ENCODE measurements around the gene OR2A1.
"Not testable (repeated sequence)": the region's sequence is repeated elsewhere in the genome, so short reads cannot be mapped to it uniquely, and the experiment has no call there.

Gene OR2A1, protein sequence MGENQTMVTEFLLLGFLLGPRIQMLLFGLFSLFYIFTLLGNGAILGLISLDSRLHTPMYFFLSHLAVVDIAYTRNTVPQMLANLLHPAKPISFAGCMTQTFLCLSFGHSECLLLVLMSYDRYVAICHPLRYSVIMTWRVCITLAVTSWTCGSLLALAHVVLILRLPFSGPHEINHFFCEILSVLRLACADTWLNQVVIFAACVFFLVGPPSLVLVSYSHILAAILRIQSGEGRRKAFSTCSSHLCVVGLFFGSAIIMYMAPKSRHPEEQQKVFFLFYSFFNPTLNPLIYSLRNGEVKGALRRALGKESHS

DNA sequence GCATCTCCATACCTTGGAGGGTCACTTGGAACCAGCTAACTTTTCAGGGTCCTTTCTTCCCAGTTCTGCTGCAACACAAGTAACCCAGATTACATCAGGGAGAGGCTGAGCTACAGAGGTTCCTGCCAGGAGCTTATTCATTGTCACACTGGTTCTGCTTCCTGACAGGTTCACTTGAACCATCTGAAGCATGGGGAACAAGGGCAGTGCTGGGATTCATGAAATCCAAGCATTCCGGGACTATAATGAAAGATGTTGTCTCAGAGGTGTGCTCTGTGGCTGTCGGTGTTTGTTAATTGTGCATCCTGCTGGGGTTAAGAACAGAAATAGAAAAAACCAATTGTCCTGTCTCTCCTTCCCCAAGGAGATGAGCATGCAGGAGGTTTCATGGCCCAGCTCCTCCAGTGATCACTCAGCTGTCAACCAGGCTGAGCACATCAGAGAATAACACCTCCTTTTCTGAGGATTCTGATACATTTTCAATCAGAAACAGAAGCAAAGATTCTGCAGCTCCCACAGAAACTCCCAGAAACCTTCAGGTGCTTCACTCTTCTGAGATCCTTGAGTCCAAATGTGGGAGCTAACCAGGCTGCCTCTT, at the start of gene OR2A1:
Gene OR2A1, plus strand, starts transcription at position 548 of the 598 bp plus-strand sequence. CDS start 5,706 bp downstream, outside the sequence.
- not testable (repeated sequence) for DNase-seq (ENCODE audit: low read depth in 4 of 4, low spot score in 1 of 4)

DNA sequence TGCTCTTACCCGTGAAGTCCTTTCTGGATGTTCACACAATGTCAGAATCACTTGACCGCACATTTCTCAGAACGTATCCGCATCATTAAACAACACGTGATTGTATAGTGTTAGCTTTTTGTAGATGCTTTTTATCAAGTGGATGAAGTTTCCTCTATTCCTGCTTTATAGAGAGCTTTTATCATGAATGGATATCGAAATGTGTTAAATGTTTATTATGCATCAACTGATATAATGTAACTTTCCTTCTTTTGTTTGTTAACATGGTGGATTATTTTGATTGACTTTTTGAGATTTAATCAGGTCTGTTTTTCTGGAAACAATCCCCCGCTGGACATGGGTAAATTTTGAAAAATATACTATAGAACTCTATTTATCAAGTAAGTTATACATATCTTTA, 47.5 kb upstream of the OR2A1 start, which contains the start of gene OR2A7:
Gene OR2A7, minus strand, starts transcription at position 101 of the 400 bp plus-strand sequence. CDS start 5,164 bp downstream, outside the sequence.
- not testable (repeated sequence) for DNase-seq (ENCODE audit: low read depth in 4 of 4, low spot score in 1 of 4)

DNA sequence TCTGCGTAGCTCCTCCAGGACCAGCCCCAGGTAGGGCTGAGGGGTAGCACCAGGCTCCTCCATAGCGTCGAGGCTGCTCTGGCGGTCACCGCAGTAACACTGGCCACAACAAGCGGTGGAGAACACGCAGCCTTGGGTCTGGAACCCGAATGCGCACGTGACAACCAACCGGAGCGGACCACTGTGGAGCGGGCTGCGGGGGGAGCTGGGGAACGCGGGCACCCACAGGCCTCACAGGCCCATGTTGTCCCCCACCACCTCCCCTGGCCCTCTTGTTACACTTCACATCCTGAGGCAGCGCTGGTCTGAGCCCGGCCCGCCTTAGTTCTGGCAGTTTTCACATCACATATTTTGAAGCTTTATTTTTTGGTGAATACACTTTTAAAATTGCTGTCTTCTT, 43.0 kb upstream of the OR2A1 start, which contains the start of gene CTAGE8:
Gene CTAGE8, minus strand, starts transcription at position 101 of the 400 bp plus-strand sequence. Its CDS starts 38 bp downstream, at position 63.
- DNase-seq (ENCODE audit: low read depth in 4 of 4, low spot score in 1 of 4) = not testable (repeated sequence)

DNA sequence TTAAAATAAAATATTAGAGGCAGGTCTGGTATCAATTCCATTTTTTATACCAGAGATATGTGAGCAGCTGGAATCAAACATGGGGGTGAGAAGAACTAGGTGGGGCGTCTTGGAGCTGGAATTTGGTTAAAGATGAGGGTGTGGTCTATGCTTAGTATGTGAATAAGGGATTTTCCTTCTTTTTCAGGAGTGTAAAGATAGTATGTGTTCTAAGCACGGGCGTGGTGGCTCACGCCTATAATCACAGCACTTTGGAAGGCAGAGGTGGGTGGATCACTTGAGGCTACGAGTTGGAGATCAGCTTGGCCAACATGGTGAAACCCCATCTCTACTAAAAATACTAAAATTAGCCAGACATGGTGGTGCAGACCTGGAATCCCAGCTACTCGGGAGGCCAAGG, 36.9 kb upstream of the OR2A1 start:
- not testable (repeated sequence) for DNase-seq (ENCODE audit: low read depth in 4 of 4, low spot score in 1 of 4)

DNA sequence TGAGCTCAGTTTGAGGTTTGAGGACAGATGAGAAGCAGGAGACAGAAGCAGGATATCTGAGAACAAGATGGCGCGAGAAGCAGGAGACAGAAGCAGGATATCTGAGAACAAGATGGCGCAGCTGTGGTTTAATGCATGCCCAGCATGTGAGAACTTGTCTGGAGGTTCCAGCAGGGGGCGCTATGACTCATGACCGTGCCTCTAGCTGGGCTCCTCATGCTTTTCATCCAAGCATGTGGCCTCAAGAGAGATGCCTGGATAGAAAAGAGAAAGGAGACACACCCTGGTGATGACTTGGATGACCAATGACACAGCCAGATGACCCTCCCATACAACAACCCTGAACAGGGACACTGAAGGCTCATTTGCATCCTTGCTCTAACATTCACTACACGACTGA, 32.2 kb upstream of the OR2A1 start:
- DNase-seq (ENCODE audit: low read depth in 4 of 4, low spot score in 1 of 4) = not testable (repeated sequence)

DNA sequence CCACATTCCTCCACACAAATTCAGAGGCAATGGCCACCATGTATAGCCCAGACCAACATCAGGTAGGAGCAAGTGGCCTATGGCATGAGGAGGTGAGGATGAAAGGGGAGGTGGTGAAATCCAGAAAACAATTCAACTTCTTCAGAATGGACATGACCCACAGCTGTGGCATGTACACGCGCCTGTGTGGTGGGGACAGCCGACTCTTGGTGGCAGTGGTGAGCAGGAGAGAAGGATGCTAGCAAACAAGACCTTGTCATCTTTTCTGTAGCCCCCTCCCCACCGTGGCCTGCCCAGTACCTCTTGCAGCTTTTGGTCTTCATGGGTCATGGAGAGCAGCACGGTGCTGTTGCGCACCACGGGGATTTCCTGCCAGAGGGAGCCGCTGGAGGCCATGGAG, 30.2 kb upstream of the OR2A1 start:
- not testable (repeated sequence) for DNase-seq (ENCODE audit: low read depth in 4 of 4, low spot score in 1 of 4)

DNA sequence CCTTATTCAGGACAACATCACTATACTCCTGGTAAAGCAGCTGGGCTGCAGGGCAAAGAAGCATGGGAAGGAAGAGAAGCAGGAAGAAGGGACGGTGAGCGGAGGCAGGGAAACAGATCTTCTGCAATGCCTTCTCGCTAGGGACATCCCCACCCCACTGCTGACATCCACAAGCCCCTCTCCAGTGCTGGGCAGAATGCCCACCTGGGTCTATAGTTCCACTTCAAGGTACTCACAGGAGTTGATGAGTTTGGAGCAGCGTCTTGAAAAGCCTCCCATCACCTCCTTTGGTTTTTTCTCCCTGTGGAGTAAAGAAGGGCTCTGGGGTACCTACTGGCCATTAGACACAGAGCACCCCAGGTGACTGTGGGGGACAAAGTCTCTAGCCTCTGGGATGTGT, 29.7 kb upstream of the OR2A1 start:
- not testable (repeated sequence) for DNase-seq (ENCODE audit: low read depth in 4 of 4, low spot score in 1 of 4)

DNA sequence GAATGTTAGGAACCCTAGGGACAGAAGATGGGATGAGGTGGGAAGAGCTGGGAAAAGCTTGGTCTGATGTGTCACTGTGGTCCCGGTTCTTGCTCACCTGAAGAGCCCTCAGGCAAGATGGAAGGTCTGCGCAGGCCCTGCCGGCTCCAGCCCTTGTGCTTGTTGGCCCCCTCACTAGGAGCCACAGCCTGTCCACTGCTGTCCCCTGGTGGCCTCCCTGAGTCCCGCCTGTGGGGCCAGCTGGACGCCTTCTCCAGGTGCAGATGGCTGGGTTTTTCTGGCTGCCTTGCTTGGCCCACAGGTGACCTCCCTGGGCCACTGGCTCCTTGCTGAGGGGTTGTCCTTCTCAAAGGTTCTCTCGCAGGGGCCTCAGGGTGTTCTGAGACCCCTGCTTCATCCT, 28.5 kb upstream of the OR2A1 start:
- not testable (repeated sequence) for DNase-seq (ENCODE audit: low read depth in 4 of 4, low spot score in 1 of 4)

DNA sequence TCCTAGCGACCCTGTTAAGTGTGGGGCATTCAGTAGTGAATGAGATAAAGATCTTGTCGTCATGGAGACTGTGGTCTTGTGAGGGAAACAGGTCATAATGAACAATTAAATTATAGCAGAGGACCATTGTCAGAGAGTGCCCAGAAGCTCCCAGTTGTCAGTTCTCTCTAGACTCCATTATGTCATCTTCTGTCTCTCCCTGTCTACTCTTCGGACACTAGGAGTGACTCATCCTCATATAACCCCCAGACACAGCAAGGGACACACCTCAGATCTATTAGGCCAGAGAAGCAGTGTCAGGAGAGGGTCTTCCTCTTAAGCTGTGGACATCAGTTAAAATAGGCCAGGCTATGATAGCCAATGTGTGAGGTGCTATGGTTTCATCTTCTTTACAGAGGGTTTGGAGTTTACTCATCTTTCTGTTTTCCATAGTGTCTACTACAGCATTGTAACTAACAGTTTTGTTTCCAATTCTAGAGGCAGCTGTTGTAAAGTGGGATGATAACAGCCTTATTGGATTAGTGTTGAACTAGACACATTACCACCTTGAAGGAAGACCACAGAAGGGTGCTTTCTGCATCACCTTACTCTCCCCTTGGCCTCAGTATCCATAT, 24.9 kb upstream of the OR2A1 start:
- DNase-seq (ENCODE audit: low read depth in 4 of 4, low spot score in 1 of 4) = not testable (repeated sequence)

DNA sequence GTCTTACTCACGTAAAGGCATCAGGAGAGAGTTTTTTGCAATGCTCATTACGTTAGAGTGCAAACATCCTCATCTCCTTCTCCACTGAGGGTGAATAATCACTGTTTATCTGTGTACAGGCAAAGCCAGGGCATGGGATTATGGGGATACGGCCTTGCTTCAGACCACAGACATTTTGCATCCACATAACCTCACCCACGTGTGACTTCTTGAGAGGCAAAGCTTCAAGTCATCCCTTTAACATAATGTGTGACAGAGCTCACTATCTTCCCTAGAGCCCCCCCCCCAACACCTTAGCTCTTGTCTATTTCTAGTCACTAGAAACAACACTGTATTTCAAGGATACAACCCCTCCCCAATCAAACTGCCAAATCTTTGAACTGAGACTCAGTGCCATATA, 20.6 kb upstream of the OR2A1 start:
- DNase-seq (ENCODE audit: low read depth in 4 of 4, low spot score in 1 of 4) = not testable (repeated sequence)

DNA sequence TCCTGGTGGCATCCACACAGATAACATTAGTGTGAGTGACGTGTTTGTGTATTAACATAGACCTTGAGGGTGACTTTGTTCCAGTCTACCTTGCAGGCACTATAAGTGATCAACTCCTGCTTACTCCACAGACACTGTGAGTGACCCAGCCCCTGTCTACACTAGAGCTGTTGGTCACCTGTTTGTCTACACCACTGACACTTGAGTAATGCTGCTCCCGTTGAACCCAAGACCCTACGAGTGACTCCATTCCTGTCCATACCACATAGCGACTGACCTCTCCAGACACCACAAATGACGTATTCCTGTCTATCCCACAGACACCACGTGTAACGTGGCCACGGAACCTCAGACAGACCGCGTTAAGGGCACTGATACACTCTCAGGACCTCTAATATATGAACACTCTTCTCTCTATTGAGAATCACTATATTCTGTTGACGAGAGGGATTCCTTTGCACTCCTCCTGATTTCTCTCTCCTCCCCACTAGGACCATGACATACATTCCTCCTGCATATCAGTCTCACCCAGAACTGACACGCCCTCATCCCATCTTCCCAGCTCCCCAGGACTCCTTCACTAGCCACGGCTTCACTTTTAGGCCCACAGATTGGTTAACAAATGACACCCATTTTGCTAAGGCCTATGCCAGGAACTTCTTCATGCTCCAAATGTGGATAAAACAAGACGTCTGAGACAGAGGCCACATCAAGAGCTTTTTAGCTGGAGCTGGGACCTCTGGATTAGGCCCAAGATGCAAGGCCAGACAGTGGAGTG, 19.6 kb upstream of the OR2A1 start:
- not testable (repeated sequence) for DNase-seq (ENCODE audit: low read depth in 4 of 4, low spot score in 1 of 4)

DNA sequence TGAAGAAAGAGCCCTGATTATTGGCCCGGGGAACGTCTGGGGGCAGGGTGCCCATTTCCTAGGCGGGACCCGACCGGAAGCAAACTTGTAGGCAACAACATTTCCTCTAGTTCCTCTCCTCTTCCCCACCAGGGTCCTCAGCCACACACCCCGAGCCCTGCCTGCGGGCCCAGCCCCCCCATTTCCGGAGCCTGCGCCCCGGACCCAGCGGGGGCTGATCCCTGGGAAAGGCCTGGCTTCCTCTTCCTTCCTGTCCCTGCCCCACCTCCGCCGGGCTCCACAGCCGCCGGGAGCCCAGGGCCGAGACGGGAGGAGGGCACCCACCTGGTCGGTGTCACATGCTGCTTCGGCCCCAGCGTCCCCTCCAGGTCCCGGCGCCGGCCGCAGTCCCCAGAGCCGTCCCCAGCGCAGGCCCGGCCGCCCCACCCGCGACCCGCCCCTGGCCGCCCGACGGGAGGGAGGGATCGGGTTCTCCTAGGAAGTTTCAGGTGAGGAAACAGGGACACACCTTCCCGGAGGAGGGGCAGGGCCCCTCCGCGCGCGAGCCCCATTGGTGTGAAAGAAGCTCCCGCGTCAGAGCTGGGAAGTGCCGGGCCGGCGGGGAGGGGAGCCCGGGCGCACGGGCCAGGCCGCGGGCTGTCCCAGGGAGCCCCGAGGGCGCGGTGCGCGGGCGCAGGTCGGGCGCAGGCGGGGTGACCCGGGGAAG, 18.3 kb upstream of the OR2A1 start:
- peak in 1 of 4 experiments; percentile 1 for DNase-seq (ENCODE audit: low read depth in 4 of 4, low spot score in 1 of 4)

DNA sequence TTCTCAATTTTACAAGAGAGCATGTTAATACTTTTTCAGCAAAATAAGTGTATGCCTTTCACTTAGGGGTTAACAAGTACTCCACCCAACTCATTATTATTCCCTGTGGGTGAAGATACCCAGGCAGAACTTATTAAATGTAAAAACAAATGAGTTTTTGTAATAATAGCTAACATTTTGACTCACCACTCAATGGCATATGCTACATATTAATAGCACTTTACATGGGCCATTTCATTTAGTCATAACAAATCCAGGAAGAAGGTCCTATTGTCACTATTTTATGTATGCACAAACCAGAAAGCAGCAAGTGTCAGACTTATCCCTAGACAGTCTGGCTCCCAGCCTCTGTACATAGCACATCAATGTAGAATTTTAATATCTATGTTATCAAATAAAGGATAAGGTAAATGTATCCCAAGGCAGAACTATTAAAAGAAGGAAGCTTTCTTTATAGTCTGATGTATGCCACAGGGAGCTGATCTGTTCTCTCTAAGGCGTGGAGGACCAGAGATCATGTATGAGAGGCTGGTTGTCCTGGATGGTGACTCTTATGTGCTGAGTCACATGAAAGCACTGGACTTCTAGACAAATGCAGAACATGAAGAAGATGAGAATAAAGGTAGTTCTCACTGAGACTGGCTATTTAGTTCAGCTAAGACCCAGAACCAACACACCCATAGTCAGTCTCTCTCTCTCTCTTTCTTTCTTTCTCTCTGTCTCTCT, 9.5 kb upstream of the OR2A1 start:
- DNase-seq (ENCODE audit: low read depth in 4 of 4, low spot score in 1 of 4) = not testable (repeated sequence)

DNA sequence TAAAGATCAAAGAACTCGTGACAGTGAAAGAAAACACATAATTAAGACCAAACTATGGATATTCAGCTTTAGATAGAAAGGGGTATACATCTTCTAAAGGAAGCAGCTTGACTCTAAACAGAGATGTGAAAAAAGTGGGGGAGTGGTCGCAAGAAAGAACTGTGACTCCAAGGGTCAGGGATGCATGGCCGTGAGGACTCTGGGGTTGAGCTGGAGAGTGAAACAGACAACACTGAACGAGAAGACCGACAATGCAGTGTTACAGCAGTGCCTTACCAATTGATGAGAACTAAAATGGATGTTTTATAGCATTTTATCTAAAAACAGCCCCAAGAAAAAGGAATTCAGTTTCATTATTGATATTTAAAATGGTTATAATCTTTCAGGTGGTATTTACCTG, 8.6 kb upstream of the OR2A1 start:
- DNase-seq (ENCODE audit: low read depth in 4 of 4, low spot score in 1 of 4) = not testable (repeated sequence)

DNA sequence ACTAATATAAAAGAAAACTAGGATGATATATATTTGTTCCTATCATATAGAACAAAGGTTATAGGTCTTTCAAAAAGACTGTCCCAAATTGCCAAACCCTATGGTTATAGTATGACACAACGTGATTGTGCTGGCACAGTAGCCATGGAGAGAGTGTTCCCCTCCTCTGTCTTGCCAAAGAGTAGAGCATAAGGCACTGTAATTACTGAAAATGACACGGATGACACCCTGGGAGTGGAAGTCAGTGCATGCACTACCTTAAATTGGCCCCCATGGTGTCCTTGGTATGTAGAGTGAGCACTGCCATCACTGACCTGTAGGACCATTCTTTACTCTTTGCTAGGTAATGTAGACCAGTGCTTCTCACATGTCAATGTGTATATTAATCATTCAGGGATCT, 7.1 kb upstream of the OR2A1 start:
- DNase-seq (ENCODE audit: low read depth in 4 of 4, low spot score in 1 of 4) = not testable (repeated sequence)

DNA sequence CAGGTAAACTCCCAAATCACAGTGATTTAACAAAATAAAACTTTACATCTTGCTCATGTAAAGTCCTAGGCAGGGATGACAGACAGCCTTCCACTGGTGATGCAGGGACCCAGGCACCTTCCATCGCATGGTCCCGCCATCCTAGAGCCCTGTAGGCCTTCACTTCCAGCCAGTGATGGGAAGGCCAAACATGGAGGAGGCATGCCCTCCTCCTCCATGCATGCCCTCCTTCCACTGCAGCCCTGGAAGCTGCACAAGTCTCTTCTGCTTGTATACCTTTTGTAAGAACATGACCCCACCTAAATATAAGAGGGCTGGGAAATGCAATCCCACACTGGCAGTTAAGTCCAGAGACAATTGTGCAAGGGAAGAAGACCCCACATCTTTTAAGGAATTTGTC, 2.5 kb upstream of the OR2A1 start:
- DNase-seq (ENCODE audit: low read depth in 4 of 4, low spot score in 1 of 4) = not testable (repeated sequence)

DNA sequence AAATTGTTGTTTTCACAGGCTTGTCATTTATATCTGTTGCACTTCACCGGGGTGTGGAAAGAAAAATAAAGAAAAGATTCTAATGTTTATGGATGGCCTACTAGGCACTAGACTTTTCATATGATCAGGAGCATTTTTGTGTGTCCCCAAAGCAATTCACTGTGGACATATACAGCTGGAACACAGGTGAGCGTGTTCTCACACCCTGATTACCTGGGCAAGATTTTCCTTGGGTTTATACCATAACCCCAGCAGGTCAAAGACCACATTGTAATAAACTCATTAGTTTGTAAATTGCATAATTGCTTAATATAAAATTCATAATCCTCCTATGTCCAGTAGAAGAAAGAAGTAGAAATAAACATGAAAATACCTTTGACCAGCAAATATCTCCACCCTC, 1.0 kb upstream of the OR2A1 start:
- DNase-seq (ENCODE audit: low read depth in 4 of 4, low spot score in 1 of 4) = not testable (repeated sequence)

DNA sequence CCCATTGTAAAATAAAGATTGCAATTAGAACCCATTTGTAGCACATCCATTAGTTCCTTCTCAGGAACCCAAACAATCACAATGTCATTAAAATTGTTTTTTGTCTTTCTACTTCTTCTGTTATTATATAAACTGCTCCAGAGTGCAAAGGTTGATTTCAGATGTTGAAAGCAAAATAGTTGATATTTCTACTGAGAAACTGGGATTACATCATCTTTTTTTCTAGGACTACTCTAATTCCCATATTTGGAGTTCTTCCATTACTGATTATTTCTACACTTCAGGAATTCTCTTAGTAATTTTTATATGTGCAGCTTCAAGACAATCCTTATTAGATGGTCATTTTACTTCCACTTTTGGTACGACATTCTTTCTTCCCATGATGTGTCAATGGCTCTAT, 5.3 kb downstream of the OR2A1 start:
- DNase-seq (ENCODE audit: low read depth in 4 of 4, low spot score in 1 of 4) = not testable (repeated sequence)

DNA sequence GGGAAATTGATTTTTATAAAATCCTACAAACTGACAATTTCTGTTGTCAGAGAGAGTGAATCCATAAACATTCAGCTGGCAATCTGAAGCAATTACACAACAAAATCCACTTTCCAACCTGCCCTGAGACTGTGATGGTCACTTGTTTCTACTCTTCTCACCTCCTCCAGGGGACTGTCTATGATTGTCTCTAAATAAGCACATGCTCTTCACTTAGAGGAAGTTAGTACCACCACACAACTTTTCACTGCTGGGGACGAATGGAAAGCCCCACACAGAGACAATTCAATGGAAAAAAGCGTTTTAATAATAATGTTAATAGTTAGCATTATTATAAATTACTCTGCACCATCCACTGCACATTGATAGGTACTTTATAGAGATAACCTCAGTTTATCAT, 7.3 kb downstream of the OR2A1 start:
- DNase-seq (ENCODE audit: low read depth in 4 of 4, low spot score in 1 of 4) = not testable (repeated sequence)

DNA sequence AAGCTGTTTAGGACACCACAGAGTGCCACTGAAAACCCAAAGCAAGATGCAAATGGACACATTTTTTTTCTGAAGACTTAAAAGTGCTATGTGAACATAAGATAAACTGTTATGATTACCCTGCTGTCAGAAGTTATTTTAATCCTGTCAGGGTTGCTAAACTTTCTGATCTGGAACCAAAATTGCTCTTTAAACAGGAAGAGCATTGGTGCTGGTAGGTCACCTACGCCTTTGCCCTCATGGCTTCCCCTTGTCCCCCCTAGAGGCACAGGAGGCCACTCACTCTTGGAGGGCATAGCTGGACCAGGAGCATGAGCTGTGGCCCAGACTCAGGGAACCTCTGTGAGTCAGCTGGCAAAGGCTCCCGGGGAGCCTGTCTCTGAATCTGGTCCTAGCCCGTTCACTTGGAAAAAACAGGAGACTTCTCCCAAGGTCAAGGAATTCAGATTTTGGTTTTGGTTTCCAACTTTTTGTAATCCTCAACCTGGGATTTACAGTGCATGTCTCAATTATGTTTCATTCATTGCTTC, 9.5 kb downstream of the OR2A1 start:
- not testable (repeated sequence) for DNase-seq (ENCODE audit: low read depth in 4 of 4, low spot score in 1 of 4)
